Caco-2 (cell line): Measurements from ENCODE around the gene PIK3R2. TPM values are rescaled to one million over a fixed set of nuclear protein-coding genes. Genes with fewer than 3 reads are reported as not detected.

Experiments
- BruUV-seq: library from RNA; stranded (reverse); fragments of 400-500 nt; replicated peaks from 2 replicates; lab custom pipeline; 2021; lab: Mats Ljungman, UMichigan
- CTCF ChIA-PET: fragments of 300-600 bp; sonication (Branson Sonifier 250); formaldehyde crosslinking; loops from one replicate; lab custom pipeline; 2022; ENCODE audit warnings: antibody characterized with exemption; lab: Charles Lee
- POLR2A ChIA-PET: fragments of 300-600 bp; sonication (Branson Sonifier 250); formaldehyde crosslinking; loops from one replicate; lab custom pipeline; 2022; ENCODE audit warnings: antibody characterized with exemption; lab: Charles Lee
- DNase-seq, 2 experiments: peaks; one replicate each; pipeline versions ENCODE4 v3.0.0 to v3.0.0-alpha.2; 2020 to 2022
- H3K27me3 ChIP-seq: replicated peaks from 2 replicates; pipeline ENCODE4 v1.6.0; 2011; ENCODE audit warnings: low read length; ENCODE audit not compliant: control insufficient read depth, insufficient read depth
- H3K36me3 ChIP-seq: 2 replicates; pipeline ENCODE4 v1.5.1; 2011; ENCODE audit warnings: low read length; ENCODE audit not compliant: control insufficient read depth, insufficient read depth
- H3K4me1 ChIP-seq: fragments of 250-450 bp; sonication (Bioruptor Pico); 2 replicates; pipeline ENCODE4 v1.5.1; 2020; ENCODE audit warnings: mild to moderate bottlenecking
- H3K4me3 ChIP-seq: 2 replicates; pipeline ENCODE4 v1.5.1; 2011; ENCODE audit warnings: low read depth, mild to moderate bottlenecking, control low read depth, low read length
- H3K9me3 ChIP-seq: fragments of 250-450 bp; sonication (Bioruptor Pico); 2 replicates; pipeline ENCODE4 v1.5.1; 2020; ENCODE audit warnings: mild to moderate bottlenecking, moderate library complexity
- H3K27ac Mint-ChIP-seq: one replicate; pipeline ENCODE4 v1.8.0; 2022; ENCODE audit warnings: mixed read lengths; ENCODE audit not compliant: unreplicated experiment
- H3K27me3 Mint-ChIP-seq: one replicate; pipeline ENCODE4 v1.8.0; 2022; ENCODE audit warnings: mixed read lengths; ENCODE audit not compliant: insufficient read depth, unreplicated experiment
- H3K36me3 Mint-ChIP-seq: one replicate; pipeline ENCODE4 v1.8.0; 2022; ENCODE audit warnings: mild to moderate bottlenecking, mixed read lengths; ENCODE audit not compliant: insufficient read depth, unreplicated experiment
- H3K4me1 Mint-ChIP-seq: one replicate; pipeline ENCODE4 v1.8.0; 2022; ENCODE audit warnings: low read depth, mixed read lengths; ENCODE audit not compliant: unreplicated experiment
- H3K4me3 Mint-ChIP-seq: one replicate; pipeline ENCODE4 v1.8.0; 2022; ENCODE audit warnings: mild to moderate bottlenecking, moderate library complexity, mixed read lengths; ENCODE audit not compliant: unreplicated experiment
- H3K9me3 Mint-ChIP-seq: one replicate; pipeline ENCODE4 v1.8.0; 2022; ENCODE audit warnings: mixed read lengths; ENCODE audit not compliant: unreplicated experiment
- CTCF ChIP-seq, 2 experiments: fragments of 200-600 bp in 1 of 2; IDR thresholded peaks; 1 replicate in 1 of 2; 2 replicates in 1 of 2; pipeline versions ENCODE4 v1.5.1 to v1.8.0; 2011 to 2022; ENCODE audit warnings: antibody characterized with exemption in 1 of 2, control low read depth in 1 of 2, inconsistent platforms in 1 of 2, low read depth in 1 of 2, low read length in 1 of 2, mild to moderate bottlenecking in 1 of 2, moderate library complexity in 1 of 2; ENCODE audit not compliant: insufficient read depth in 1 of 2, severe bottlenecking in 1 of 2, unreplicated experiment in 1 of 2
- intact Hi-C: fragments of 100-400 bp; cut with micrococcal nuclease; formaldehyde crosslinking; loops from one replicate; pipeline ENCODE4 v1.10.0; 2022; ENCODE audit not compliant: unreplicated experiment
- total RNA-seq: library from RNA; stranded (reverse); gene quantifications from 2 replicates; pipeline ENCODE4 v1.2.3, GENCODE V29; 2022

Gene PIK3R2
- total RNA-seq, 1 experiment from 2014 or later, result 34.3 TPM

GRCh38 chr19:18119717-18120105, 33.3 kb upstream of the PIK3R2 start:
- H3K4me3 ChIP-seq, result no peak overlapping the region
- no peaks in the 10 kb centered on the region; the same call in 1 of the 2 replicates for H3K36me3 ChIP-seq
- no peaks in the 10 kb centered on the region for H3K27me3 ChIP-seq
- H3K9me3 Mint-ChIP-seq, result no peaks in the 10 kb centered on the region
- H3K36me3 Mint-ChIP-seq, result peaks cover 5% of the 10 kb centered on the region
- no peak overlapping the region for H3K4me3 Mint-ChIP-seq
- H3K27me3 Mint-ChIP-seq, result no peaks in the 10 kb centered on the region
- no peak for DNase-seq
- intact Hi-C loops, result no loop called here
- H3K9me3 ChIP-seq, result no peaks in the 10 kb centered on the region
- no peak for TF ChIP-seq CTCF (IDR thresholded peaks at IDR 0.05; ENCODE audit: insufficient read depth in 1 of 2, low read depth in 1 of 2, low read length in 1 of 2, severe bottlenecking in 1 of 2, unreplicated experiment in 1 of 2)
- peaks cover 5% of the 10 kb centered on the region for H3K4me1 Mint-ChIP-seq
- no peaks in the 10 kb centered on the region for H3K4me1 ChIP-seq
- no peak overlapping the region for H3K27ac Mint-ChIP-seq
- BruUV-seq, result no TSS peak
- POLR2A ChIA-PET, result no interaction called here
- CTCF ChIA-PET, result no interaction called here

GRCh38 chr19:18120127-18120526, 32.8 kb upstream of the PIK3R2 start:
- POLR2A ChIA-PET, result no interaction called here
- DNase-seq, result no peak
- TF ChIP-seq CTCF (IDR thresholded peaks at IDR 0.05; ENCODE audit: insufficient read depth in 1 of 2, low read depth in 1 of 2, low read length in 1 of 2, severe bottlenecking in 1 of 2, unreplicated experiment in 1 of 2), result no peak
- CTCF ChIA-PET, result no interaction called here
- Mint-ChIP-seq H3K27me3 (no peaks in the 10 kb centered on the region), H3K9me3 (no peaks in the 10 kb centered on the region), H3K4me3 (no peak overlapping the region), H3K27ac (no peak overlapping the region), H3K36me3 (peaks cover 5% of the 10 kb centered on the region), H3K4me1 (peaks cover 5% of the 10 kb centered on the region)
- Histone ChIP-seq H3K27me3 (no peaks in the 10 kb centered on the region), H3K4me3 (no peak overlapping the region), H3K4me1 (no peaks in the 10 kb centered on the region), H3K9me3 (no peaks in the 10 kb centered on the region), H3K36me3 (no peaks in the 10 kb centered on the region; the same call in 1 of the 2 replicates)
- intact Hi-C loops, result no loop called here
- no TSS peak for BruUV-seq

GRCh38 chr19:18121166-18121565, 31.8 kb upstream of the PIK3R2 start:
- ChIA-PET POLR2A (no interaction called here), CTCF (no interaction called here)
- Histone ChIP-seq H3K4me3 (no peak overlapping the region), H3K27me3 (no peaks in the 10 kb centered on the region), H3K36me3 (no peaks in the 10 kb centered on the region; the same call in 1 of the 2 replicates), H3K4me1 (no peaks in the 10 kb centered on the region), H3K9me3 (no peaks in the 10 kb centered on the region)
- DNase-seq, result no peak
- peaks cover 5% of the 10 kb centered on the region for H3K36me3 Mint-ChIP-seq
- intact Hi-C loops, result no loop called here
- H3K27ac Mint-ChIP-seq, result no peak overlapping the region
- no peaks in the 10 kb centered on the region for H3K27me3 Mint-ChIP-seq
- no peak for TF ChIP-seq CTCF (IDR thresholded peaks at IDR 0.05; ENCODE audit: insufficient read depth in 1 of 2, low read depth in 1 of 2, low read length in 1 of 2, severe bottlenecking in 1 of 2, unreplicated experiment in 1 of 2)
- BruUV-seq, result no TSS peak
- no peak overlapping the region for H3K4me3 Mint-ChIP-seq
- no peaks in the 10 kb centered on the region for H3K9me3 Mint-ChIP-seq
- H3K4me1 Mint-ChIP-seq, result peaks cover 5% of the 10 kb centered on the region
